NK-92 treated with Interleukin-12 subunit alpha and Interleukin-12 subunit beta, amount 100 ng/mL, for 24 hours (cell line): ENCODE results near the gene DEPP1.
A peak's percentile ranks its signal among the peaks of the same experiment; 100 is the strongest.

Experiments used
- DNase-seq: peaks from one replicate; lab custom pipeline; 2025; lab: John Stamatoyannopoulos, UW

DEPP1 gene

DNA sequence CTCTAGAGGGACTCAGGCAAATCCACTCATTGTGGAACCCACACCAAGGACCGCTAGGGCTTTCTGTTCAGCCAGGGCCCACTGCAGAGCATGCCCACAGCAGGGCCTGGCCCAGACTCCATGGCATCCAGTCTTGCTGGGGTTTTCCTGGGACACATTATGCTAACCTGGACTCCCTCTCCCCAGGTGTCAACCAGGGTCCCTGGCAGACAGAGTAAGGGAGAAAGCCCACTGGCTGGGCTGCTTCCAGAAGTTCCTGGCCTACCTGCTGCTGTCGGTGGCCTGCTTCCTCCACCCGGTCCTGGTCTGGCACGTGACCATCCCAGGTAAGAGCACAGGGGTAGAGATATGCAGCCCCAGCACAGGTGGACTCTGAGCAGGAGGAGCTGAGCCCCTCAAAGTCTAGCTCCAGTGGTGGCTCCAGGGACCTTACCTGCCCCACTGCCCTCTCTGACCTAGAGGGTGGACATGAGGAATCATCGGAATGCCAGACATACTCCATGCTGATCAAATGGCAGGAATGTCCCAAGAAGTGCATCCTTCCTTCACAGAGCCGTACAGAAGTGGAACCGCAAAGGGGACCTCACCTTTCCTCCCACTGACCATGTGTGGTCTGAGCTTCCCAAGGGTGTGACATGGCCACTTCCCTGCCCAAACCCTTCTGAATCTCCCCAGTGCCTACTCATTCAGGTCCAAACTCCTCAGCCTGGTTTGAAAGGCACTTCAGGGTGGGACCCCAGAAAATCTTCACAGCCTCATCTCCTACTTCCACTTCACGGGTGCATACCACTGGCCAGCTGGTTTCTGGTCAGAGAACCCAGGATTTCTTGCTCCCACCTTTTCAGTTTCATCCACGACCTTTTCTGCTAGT lies 44.9 kb downstream of the DEPP1 start:
- DNase-seq: no peak

DNA sequence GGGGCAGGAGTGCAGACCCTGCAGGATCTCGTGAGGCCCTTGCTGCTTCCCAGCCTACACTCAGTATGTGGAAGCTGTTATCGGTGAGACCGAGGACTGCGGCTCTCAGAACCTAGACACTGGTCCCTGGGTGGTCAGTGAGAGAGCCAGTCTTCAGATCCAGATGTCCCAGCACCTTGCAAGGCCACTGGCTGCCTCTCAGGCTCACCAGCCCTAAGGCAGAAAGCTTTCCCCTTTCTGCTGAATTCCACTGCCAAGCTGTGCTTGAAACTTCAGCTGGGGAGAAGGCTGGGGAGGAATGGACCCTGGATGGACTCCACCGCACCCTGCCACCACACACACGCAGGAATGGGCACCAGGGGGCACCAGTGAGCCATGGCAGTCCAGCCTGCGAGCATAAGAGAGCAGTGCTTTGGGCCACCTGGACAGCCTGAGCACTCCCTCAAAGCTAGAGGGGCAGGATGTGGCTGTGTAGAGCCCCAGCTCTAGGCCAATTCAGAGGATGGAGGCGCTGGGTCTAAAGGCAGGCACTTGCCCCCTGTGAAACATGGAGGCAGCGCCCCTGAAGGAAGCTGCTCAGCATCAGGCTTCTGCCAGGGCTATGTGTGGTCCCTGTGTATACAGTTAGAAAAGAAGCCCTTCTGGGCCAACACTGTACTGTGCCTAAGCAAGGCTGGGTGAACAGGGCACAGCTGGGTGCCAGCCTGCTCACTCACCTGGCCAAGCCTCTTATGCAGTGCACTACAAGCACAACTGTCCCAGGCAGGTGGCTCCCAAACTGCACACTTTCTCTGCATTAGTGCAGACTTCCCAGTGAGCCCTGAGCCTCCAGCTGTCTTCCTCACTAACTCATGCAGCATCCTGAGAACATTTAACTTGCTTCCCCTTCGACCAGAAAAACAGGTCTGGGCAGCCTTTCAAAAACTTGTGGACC lies 45.8 kb downstream of the DEPP1 start:
- peak; percentile 72 for DNase-seq

DNA sequence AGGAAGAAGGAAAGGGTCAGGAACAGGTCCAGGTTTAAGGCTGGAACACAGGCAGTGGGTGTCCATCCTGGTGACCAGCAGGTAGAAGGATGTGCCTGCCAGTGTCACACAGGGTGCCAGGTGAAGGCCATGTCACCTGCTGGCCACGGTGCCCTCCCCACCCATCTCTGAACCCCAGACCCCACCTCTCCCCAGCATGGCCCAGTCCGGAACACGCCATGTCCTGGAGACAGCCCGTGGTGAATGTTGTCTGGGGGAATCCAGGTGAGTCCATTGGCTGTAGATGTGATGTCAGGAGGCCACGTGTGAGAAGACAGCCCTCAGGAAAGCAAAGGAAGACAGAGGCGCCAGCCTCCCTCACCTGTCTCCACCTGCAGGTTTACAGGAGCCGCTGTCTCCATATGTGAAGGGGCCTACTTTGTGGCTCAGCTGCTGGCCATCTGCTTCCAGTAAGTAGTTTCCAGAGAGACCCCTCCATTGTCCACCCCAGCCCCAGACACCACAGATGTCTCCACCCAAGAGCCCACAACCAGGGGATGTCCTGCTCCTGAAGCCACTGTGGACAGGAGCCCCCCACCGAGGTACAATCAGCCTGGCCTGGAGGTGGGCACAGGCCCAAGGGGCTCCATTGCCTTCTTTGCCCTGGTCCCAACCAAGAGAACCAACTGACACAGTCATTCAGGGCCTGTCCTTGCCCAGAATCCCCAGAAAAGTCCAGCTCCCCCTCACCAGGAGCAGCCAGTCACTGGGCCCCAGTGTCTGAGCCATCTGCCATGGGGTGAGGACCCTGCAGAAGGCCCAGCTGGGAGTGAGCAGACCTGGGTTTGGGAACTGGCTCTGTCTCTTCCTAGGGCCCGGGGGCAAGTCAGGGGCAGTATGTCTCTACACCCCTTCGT lies 46.7 kb downstream of the DEPP1 start:
- DNase-seq: no peak

DNA sequence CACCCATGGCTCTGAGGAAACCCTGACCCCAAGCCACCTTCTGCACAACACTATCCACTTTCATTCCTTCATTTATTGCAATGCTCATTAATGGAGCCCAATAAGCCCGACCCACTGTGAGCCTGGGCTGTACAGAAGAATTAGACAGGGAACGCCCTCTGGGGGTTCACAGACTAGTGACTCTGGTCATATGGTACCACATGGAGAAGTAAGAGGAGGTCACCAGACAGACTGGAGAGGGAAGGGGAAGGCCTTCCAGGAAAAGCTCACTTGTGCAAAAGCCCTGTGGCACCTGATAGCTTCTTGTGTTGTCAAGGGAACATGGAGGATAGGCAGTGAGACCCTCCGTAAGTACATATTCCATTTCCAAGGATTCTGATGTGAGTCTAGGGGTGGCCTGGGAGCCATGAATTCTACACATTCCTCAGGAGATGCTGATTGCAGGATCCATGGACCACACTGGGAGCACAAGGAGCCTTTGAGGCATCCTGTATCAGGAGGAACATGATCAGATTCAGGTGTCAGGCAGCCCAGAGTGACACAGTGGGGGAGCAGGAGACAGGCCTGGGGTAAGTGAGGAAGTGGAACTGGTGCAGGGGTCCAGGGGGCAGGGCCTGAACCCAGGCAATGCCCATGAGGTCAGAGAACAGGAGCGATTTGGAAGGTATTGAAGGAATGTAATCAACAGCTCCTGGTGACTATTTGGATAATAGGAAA lies 47.5 kb downstream of the DEPP1 start:
- no peak for DNase-seq

DNA sequence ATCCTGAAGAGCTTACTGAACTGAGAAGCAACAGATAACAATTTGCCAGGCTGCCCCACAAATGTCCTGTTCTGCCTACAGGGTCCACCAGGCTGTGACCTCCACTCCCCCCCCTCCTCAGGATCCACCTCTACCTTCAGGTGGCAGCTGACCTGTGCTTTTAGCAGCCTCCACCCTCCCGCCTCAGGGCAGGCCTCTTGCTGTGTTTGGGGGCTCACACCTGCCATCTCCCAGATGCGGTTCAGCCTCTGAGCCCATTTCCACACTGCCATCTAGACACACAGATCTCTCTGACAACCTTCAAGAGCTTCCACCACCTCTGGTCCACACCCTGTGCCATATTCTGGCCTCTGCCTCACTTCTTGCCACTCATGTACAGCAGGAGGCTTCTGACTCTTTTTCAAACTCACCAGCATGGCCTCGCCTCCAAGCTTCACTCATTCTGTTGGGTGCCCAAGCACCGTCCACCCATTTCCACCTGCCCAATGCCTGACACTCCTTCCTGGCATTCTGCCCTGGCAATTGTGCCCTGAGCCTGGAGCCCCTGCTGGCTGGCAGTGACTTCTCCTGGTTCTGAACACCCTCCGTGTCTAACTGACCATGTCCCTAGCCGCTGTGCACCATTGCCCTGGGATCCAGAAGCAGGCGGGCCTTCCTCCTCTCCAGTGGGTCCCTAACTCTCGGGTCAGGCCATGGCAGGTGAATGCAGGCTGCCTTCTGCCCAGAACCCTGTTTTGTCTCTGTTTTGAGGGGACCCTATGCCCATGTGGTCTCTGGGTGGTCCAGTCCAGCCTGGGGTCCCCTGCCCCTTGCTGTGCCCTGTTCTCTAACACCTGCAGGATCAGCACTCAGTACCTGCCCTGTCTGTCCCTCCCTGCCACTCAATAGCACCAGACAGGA lies 49.0 kb downstream of the DEPP1 start:
- no peak for DNase-seq

DNA sequence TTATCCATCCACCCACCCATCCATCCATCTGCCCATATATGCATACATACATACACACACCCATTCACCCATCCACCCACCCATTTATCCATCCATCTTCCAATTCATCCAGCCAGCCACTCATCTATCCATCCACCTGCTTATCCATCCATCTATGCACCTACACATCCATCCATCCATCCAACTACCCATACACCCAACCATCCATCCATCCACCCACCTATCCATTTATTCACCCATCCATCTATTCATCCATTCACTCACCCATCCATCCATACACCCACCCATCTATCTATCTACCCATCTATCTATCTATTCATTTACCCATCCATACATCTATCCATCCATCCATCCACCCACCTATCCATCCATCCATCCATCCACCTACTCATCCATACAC lies 50.1 kb downstream of the DEPP1 start:
- DNase-seq: no peak

DNA sequence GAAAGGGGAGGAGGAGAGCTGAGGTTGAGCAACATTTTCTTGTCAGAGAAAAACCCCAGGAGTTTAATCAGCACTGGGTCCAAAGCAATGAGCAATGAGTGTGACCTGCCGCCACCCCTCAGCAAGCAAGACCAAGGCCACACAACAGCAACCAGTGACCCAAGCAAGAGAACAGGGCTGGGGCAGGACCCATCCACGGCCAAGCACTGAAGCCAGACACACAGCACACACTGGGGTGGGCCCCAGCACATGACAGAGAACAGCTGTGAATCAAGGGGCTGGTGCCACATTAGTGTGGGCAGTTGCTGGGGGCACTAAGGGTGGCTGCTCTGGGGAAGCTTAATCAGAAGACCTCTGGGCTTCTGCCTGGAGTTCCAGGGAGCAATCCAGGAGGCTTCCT lies 51.3 kb downstream of the DEPP1 start:
- no peak for DNase-seq

DNA sequence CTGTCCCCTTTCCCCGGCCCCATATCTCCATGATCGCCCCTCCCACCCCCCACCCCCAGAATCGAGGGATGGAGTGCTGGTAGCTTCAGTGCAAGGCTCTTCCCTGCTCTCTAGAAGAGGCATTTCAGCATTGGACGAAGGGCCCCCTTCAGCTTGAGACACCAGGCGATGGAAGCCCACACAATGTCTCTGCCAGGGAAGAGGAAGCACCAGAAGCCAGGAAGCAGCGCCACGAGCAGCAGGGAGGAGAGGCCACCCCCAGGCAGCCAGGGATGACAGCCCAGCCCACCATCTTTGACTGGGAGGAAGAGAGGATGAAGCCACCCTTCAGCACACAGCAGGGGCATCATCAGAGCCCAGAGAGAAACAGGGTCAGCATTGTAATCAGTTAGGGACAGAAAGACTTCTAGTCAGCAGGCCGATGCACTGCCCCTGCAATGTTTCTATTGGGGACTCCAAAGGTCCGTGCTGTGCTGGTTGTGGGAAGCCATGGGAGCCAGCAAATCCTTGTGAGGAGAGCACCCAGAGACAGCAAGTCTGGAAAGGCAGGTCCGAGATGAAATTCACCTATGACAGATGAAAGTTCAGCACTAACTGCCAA lies 51.8 kb downstream of the DEPP1 start:
- DNase-seq: no peak
